Measurements from ENCODE around the gene MED17.
"Not testable (repeated sequence)": the region's sequence is repeated elsewhere in the genome, so short reads cannot be mapped to it uniquely, and the experiment has no call there.

- not testable (repeated sequence) for TF ChIP-seq POLR2AphosphoS5 (IDR thresholded peaks at IDR 0.05); CTCF (IDR thresholded peaks at IDR 0.05 in 8 of 11, conservative IDR thresholded peaks at IDR 0.05 in 3 of 11); POLR2A (IDR thresholded peaks at IDR 0.05)
Observed at GRCh38 chr11:93745005-93745755, 38.9 kb upstream of the MED17 start.
